Measurements from ENCODE around the gene HIBADH. TPM values are rescaled to one million over a fixed set of nuclear protein-coding genes. Genes with fewer than 3 reads are reported as not detected.

The HIBADH gene
- total RNA-seq, 1 donor from 2014 or later, result 25.3 TPM

DNA sequence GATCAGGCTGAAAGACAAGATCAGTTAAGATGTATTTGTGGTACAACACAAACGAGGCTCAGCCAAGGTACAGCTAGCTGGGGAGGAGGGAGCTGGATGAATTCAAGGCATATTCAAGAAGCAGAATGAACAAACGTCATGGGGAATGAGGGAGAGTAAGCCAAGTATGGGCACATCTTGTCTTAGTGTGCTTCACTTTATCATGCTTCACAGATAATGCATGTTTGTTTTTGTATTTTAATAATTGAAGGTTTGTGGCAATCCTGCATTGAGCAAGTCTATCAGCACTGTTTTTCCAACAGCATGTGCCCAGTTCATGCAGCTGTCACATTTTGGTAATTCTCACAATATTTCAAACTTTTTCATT, 135.4 kb downstream of the HIBADH start:
- Mint-ChIP-seq H3K4me3 (ENCODE audit: low read depth) (no peak overlapping the region), H3K9me3 (ENCODE audit: low read depth) (peaks cover 14% of the 10 kb centered on the region), H3K27ac (no peak overlapping the region), H3K4me1 (ENCODE audit: low read depth) (peaks cover 7% of the 10 kb centered on the region), H3K27me3 (no peaks in the 10 kb centered on the region), H3K36me3 (ENCODE audit: insufficient read depth) (peaks cover 49% of the 10 kb centered on the region)
- no peak for DNase-seq (ENCODE audit: low spot score, unreplicated experiment)
- TF ChIP-seq, protein P1, sequence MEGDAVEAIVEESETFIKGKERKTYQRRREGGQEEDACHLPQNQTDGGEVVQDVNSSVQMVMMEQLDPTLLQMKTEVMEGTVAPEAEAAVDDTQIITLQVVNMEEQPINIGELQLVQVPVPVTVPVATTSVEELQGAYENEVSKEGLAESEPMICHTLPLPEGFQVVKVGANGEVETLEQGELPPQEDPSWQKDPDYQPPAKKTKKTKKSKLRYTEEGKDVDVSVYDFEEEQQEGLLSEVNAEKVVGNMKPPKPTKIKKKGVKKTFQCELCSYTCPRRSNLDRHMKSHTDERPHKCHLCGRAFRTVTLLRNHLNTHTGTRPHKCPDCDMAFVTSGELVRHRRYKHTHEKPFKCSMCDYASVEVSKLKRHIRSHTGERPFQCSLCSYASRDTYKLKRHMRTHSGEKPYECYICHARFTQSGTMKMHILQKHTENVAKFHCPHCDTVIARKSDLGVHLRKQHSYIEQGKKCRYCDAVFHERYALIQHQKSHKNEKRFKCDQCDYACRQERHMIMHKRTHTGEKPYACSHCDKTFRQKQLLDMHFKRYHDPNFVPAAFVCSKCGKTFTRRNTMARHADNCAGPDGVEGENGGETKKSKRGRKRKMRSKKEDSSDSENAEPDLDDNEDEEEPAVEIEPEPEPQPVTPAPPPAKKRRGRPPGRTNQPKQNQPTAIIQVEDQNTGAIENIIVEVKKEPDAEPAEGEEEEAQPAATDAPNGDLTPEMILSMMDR (IDR thresholded peaks at IDR 0.05; ENCODE audit: unreplicated experiment), result no peak

DNA sequence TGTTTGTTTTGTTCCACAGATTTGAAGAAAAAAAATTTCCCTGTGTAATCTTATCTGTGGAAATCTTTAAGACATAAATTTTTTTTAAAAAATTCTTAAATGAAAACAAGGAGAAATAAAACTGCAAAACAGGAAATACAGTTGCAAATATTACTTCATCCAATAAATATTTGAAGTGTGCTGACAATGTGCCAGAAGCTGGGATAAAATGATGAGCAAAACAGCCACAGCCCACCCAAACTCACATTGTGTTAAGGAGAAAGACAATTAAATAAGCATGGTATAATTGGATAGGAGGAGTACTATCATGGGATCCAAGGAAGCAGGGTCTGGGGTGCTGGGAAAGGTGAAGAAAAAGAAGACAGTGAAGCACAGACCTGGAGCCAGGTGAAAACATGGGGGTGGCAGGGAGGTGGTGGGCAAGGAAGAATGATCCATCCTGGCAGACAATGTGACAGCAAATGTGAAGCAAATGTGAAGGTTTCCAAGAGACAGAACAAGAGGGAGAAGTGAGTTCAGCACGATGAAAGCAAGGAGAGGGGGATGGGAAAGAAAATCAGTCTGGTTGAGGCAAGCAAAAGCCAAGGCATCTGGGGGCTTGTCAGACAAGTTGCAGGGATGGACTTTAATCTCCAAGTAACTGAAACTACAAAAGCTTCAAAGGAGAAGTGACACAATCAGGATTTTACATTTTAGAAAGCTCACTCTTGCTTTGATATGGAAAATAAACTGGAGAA, 135.9 kb downstream of the HIBADH start:
- DNase-seq (ENCODE audit: low spot score, unreplicated experiment), result no peak
- H3K9me3 Mint-ChIP-seq (ENCODE audit: low read depth), result peaks cover 14% of the 10 kb centered on the region
- TF ChIP-seq, protein P1 (IDR thresholded peaks at IDR 0.05; ENCODE audit: unreplicated experiment), result no peak
- H3K4me1 Mint-ChIP-seq (ENCODE audit: low read depth), result peaks cover 7% of the 10 kb centered on the region
- no peak overlapping the region for H3K27ac Mint-ChIP-seq
- no peak overlapping the region for H3K4me3 Mint-ChIP-seq (ENCODE audit: low read depth)
- peaks cover 49% of the 10 kb centered on the region for H3K36me3 Mint-ChIP-seq (ENCODE audit: insufficient read depth)
- H3K27me3 Mint-ChIP-seq, result no peaks in the 10 kb centered on the region

DNA sequence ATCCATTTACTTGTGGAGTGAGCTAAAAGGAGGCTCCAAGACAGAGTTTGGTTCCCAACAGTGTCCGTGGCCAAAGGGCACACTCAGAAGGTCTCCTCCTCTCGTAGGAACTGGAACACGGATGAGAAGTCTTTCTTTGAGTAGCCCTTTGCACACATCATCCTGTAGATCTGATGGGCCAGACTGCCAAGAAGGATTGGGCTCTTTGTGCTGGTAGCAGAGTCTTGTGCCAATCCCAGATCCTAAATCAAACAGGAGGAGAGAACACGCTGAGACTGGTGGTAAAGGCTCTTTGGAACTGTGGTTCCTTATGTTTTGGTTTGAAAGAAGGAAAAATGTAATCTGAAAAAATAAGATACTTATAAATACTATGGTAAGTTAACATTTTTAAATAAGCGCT, 136.6 kb downstream of the HIBADH start:
- no peak for DNase-seq (ENCODE audit: low spot score, unreplicated experiment)
- peaks cover 47% of the 10 kb centered on the region for H3K36me3 Mint-ChIP-seq (ENCODE audit: insufficient read depth)

DNA sequence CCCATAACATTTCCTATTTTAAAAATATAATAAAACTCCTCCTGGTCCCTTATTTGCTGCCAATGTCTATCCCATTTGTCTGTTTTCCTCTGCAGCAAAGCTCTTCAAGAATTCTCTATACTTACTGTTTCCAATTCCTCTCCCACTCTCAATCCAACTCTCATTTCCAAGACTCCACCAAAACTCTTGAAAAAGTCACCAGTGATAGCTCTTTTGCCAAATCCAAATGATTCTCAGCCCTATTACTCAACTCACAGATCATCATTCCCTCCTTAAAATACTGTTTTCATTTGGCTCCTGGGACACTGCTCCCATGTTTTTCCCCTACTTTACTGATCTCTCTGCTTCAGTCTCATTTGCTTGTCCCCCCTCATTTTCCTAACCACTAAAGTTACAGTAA, 139.4 kb downstream of the HIBADH start:
- TF ChIP-seq, protein P1 (IDR thresholded peaks at IDR 0.05; ENCODE audit: unreplicated experiment), result no peak
- Mint-ChIP-seq H3K27ac (no peak overlapping the region), H3K9me3 (ENCODE audit: low read depth) (peaks cover 3% of the 10 kb centered on the region), H3K4me3 (ENCODE audit: low read depth) (no peak overlapping the region), H3K36me3 (ENCODE audit: insufficient read depth) (peaks cover 24% of the 10 kb centered on the region), H3K4me1 (ENCODE audit: low read depth) (peaks cover 8% of the 10 kb centered on the region), H3K27me3 (no peaks in the 10 kb centered on the region)
- no peak for DNase-seq (ENCODE audit: low spot score, unreplicated experiment)

More for the DNA sequence above, 136.6 kb downstream of the HIBADH start:
- TF ChIP-seq, protein P1 (IDR thresholded peaks at IDR 0.05; ENCODE audit: unreplicated experiment), result no peak
- no peak overlapping the region for H3K4me3 Mint-ChIP-seq (ENCODE audit: low read depth)
- H3K27ac Mint-ChIP-seq, result no peak overlapping the region
- peaks cover 7% of the 10 kb centered on the region for H3K4me1 Mint-ChIP-seq (ENCODE audit: low read depth)
- peaks cover 14% of the 10 kb centered on the region for H3K9me3 Mint-ChIP-seq (ENCODE audit: low read depth)
- no peaks in the 10 kb centered on the region for H3K27me3 Mint-ChIP-seq

DNA sequence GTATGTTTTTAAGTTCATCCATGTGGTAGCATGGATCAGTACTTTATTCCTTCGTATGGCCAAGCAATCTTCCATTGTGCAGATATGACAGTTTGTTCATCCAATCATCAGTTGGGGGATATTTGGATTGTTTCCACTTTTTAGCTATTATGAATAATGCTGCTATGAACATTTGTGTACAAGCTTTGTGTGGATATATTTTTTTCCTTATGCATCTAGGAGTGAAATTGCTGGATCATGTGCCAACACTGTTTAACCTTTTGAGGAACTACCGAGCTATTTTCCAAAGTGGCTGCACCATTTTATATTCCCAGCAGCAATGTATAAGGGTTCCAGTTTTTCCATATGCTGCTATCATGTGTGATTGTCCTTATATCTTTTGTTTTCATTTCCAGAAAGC, 140.1 kb downstream of the HIBADH start:
- Mint-ChIP-seq H3K4me3 (ENCODE audit: low read depth) (no peak overlapping the region), H3K4me1 (ENCODE audit: low read depth) (peaks cover 14% of the 10 kb centered on the region), H3K27ac (no peak overlapping the region), H3K27me3 (no peaks in the 10 kb centered on the region), H3K9me3 (ENCODE audit: low read depth) (no peaks in the 10 kb centered on the region), H3K36me3 (ENCODE audit: insufficient read depth) (peaks cover 21% of the 10 kb centered on the region)
- TF ChIP-seq, protein P1 (IDR thresholded peaks at IDR 0.05; ENCODE audit: unreplicated experiment), result no peak
- DNase-seq (ENCODE audit: low spot score, unreplicated experiment), result no peak

All from progenitor cell of endocrine pancreas (in vitro differentiated cells).